PC-3 (cell line): Measurements from ENCODE around the gene BACH2. TPM values are rescaled to one million over a fixed set of nuclear protein-coding genes. Genes with fewer than 3 reads are reported as not detected.

Experiments
- ATAC-seq: fragments of 200-7000 bp; cut with Tn5 transposase; 2 replicates; pipeline ENCODE4 v1.9.1; 2020; ENCODE audit warnings: mild to moderate bottlenecking, moderate library complexity
- BruUV-seq: library from RNA; stranded (reverse); fragments of 400-500 nt; replicated peaks from 2 replicates; lab custom pipeline; 2021; lab: Mats Ljungman, UMichigan
- CTCF ChIA-PET: fragments of 300-600 bp; sonication (Branson Sonifier 250); formaldehyde crosslinking; loops from one replicate; lab custom pipeline; 2022; ENCODE audit warnings: antibody characterized with exemption; lab: Charles Lee
- POLR2A ChIA-PET: fragments of 300-600 bp; sonication (Branson Sonifier 250); formaldehyde crosslinking; loops from one replicate; lab custom pipeline; 2022; ENCODE audit warnings: antibody characterized with exemption; ENCODE audit not compliant: unreplicated experiment; lab: Charles Lee
- DNase-seq: peaks from one replicate; pipeline ENCODE4 v3.0.0-alpha.2; 2015
- H2AFZ ChIP-seq: fragments of 300-600 bp; sonication (generic); 2 replicates; pipeline ENCODE4 v1.6.0; 2016; ENCODE audit warnings: antibody characterized with exemption, low read length
- H3F3A ChIP-seq: fragments of 300-600 bp; sonication (generic); one replicate; pipeline ENCODE4 v1.6.0; 2017; ENCODE audit warnings: antibody characterized with exemption, low read length, control low read depth, mild to moderate bottlenecking; ENCODE audit not compliant: unreplicated experiment
- H3K27ac ChIP-seq: fragments of 300-600 bp; sonication (generic); 2 replicates; pipeline ENCODE4 v1.5.1; 2016; ENCODE audit warnings: mild to moderate bottlenecking, low read length
- H3K27me3 ChIP-seq: fragments of 300-600 bp; sonication (generic); 2 replicates; pipeline ENCODE4 v1.6.1; 2016; ENCODE audit warnings: low read length, mixed read lengths
- H3K36me3 ChIP-seq: fragments of 300-600 bp; sonication (generic); 2 replicates; pipeline ENCODE4 v1.6.1; 2016; ENCODE audit warnings: low read depth, mixed run types, low read length, mixed read lengths
- H3K4me1 ChIP-seq: fragments of 300-600 bp; sonication (generic); 2 replicates; pipeline ENCODE4 v1.5.1; 2016; ENCODE audit warnings: low read length; ENCODE audit not compliant: insufficient read depth
- H3K4me2 ChIP-seq: fragments of 300-600 bp; sonication (generic); 2 replicates; pipeline ENCODE4 v1.6.0; 2016; ENCODE audit warnings: low read length
- H3K4me3 ChIP-seq: fragments of 300-600 bp; sonication (generic); 2 replicates; pipeline ENCODE4 v1.5.1; 2016; ENCODE audit warnings: mild to moderate bottlenecking, low read length, mixed read lengths
- H3K79me2 ChIP-seq: fragments of 300-600 bp; sonication (generic); 2 replicates; pipeline ENCODE4 v1.6.1; 2017; ENCODE audit warnings: low read length, mixed read lengths
- H3K9ac ChIP-seq: fragments of 300-600 bp; sonication (generic); 2 replicates; pipeline ENCODE4 v1.6.0; 2016; ENCODE audit warnings: mild to moderate bottlenecking, low read length
- H3K9me2 ChIP-seq: fragments of 300-600 bp; sonication (generic); replicated peaks from 2 replicates; pipeline ENCODE4 v1.6.1; 2016; ENCODE audit warnings: mixed run types, low read length, mixed read lengths
- H3K9me3 ChIP-seq: fragments of 300-600 bp; sonication (generic); 2 replicates; pipeline ENCODE4 v1.6.1; 2016; ENCODE audit warnings: low read length, mixed read lengths
- H4K20me1 ChIP-seq: fragments of 300-600 bp; sonication (generic); 2 replicates; pipeline ENCODE4 v1.6.1; 2016; ENCODE audit warnings: low read length, mixed read lengths
- CTCF ChIP-seq: fragments of 300-600 bp; sonication (generic); conservative IDR thresholded peaks from 2 replicates; pipeline ENCODE4 v1.5.1; 2017; ENCODE audit warnings: antibody characterized with exemption, low read depth, mild to moderate bottlenecking, low read length
- EZH2 ChIP-seq: fragments of 300-600 bp; sonication (generic); IDR thresholded peaks from one replicate; pipeline ENCODE4 v1.6.1; 2017; ENCODE audit warnings: antibody characterized with exemption, mild to moderate bottlenecking, low read length; ENCODE audit not compliant: unreplicated experiment
- EZH2phosphoT487 ChIP-seq: fragments of 300-600 bp; sonication (generic); IDR thresholded peaks from 2 replicates; pipeline ENCODE4 v1.6.1; 2018; ENCODE audit warnings: mild to moderate bottlenecking, antibody characterized with exemption, low read length, borderline replicate concordance
- intact Hi-C: fragments of 100-400 bp; cut with micrococcal nuclease; formaldehyde crosslinking; loops from 2 replicates; pipeline ENCODE4 v1.9.0; 2023
- total RNA-seq: library from RNA; depleted of rRNA; stranded (reverse); fragments of >200 nt; gene quantifications from 2 replicates; pipeline ENCODE4 v1.2.3, GENCODE V29; 2014

The BACH2 gene
- total RNA-seq, 1 experiment from 2014 or later = 7.0 TPM

DNA sequence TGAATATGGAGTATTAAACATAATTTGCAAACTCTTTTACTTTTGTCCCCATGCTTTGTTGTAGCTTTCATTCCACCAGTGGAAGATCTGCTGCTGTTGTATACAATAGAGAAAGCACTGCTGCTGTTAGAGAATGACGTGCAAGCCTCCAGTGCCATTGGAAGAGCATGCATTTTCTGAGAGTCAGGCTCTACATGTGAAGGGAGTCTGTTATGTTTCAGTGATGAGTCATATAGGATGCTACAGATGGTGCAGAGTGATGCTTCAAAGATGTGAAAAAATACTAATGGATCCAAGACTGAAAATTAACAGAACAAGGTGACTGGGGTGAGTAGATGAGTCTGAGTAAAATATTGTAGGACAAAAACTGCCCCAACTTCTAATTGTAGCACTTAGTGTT lies 22.4 kb upstream of the BACH2 start:
- H3K9me2 ChIP-seq = no peaks in the 10 kb centered on the region
- ChIA-PET POLR2A (no interaction called here), CTCF (no interaction called here)
- no peak overlapping the region for H2AFZ ChIP-seq
- H3K79me2 ChIP-seq = no peaks in the 10 kb centered on the region
- H3K4me3 ChIP-seq = no peak overlapping the region
- H3K27ac ChIP-seq = no peak overlapping the region
- H3K9me3 ChIP-seq = no peaks in the 10 kb centered on the region
- intact Hi-C loops = no loop called here
- TF ChIP-seq EZH2phosphoT487 (no peak), EZH2 (no peak), CTCF (no peak)
- no peak overlapping the region for H3K4me2 ChIP-seq
- DNase-seq (no peak), ATAC-seq (no peak; the same call in 1 of the 2 replicates)
- no peaks in the 10 kb centered on the region for H4K20me1 ChIP-seq
- no peaks in the 10 kb centered on the region for H3K27me3 ChIP-seq
- no peaks in the 10 kb centered on the region for H3K36me3 ChIP-seq
- H3K9ac ChIP-seq = no peak overlapping the region
- BruUV-seq = no TSS peak
- peaks cover 10% of the 10 kb centered on the region for H3K4me1 ChIP-seq
- H3F3A ChIP-seq = no peaks in the 10 kb centered on the region

DNA sequence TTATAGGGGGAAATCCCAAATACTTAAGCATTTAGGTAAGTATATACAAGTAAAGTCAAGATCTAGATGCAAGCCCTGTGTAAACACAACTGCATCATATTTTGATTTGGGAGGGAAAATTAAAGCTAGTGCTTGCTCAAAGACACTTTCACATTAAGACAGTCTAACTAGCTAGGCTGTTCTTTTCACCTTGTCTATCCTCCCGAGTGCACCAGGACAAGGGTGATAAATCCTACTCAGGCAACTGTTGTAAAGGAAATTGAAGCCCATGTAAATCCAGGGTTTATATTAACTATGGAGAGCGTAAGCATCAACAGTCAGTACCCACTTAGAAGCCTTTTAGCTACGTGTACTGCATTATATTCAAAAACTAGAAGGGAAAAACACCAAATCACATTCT lies 19.3 kb upstream of the BACH2 start:
- CTCF ChIA-PET = no interaction called here
- TF ChIP-seq EZH2 (no peak), CTCF (no peak), EZH2phosphoT487 (no peak)

GRCh38 chr6:90315354-90315950 lies 18.8 kb upstream of the BACH2 start:
- no peaks in the 10 kb centered on the region for H3K4me1 ChIP-seq
- H3K27ac ChIP-seq = no peak overlapping the region
- H3F3A ChIP-seq = no peaks in the 10 kb centered on the region
- BruUV-seq = no TSS peak
- POLR2A ChIA-PET = no interaction called here
- no peak overlapping the region for H3K9ac ChIP-seq
- no peaks in the 10 kb centered on the region for H3K79me2 ChIP-seq
- TF ChIP-seq CTCF = no peak
- no peak for TF ChIP-seq EZH2phosphoT487
- TF ChIP-seq EZH2 = no peak
- CTCF ChIA-PET = no interaction called here
- H3K9me3 ChIP-seq = no peaks in the 10 kb centered on the region
- no peak overlapping the region for H2AFZ ChIP-seq
- no peaks in the 10 kb centered on the region for H3K9me2 ChIP-seq
- ATAC-seq (no peak), DNase-seq (no peak)
- intact Hi-C loops = no loop called here
- no peak overlapping the region for H3K4me2 ChIP-seq
- no peaks in the 10 kb centered on the region for H3K27me3 ChIP-seq
- H4K20me1 ChIP-seq = no peaks in the 10 kb centered on the region
- no peaks in the 10 kb centered on the region for H3K36me3 ChIP-seq
- H3K4me3 ChIP-seq = no peak overlapping the region

More for the DNA sequence above, 19.3 kb upstream of the BACH2 start:
- Histone ChIP-seq H3K4me1 (no peaks in the 10 kb centered on the region), H2AFZ (no peak overlapping the region), H3K79me2 (no peaks in the 10 kb centered on the region), H3K9me2 (no peaks in the 10 kb centered on the region), H3F3A (no peaks in the 10 kb centered on the region), H3K4me3 (no peak overlapping the region), H3K36me3 (no peaks in the 10 kb centered on the region), H3K9me3 (no peaks in the 10 kb centered on the region), H3K27ac (no peak overlapping the region), H3K9ac (no peak overlapping the region), H3K27me3 (no peaks in the 10 kb centered on the region), H4K20me1 (no peaks in the 10 kb centered on the region), H3K4me2 (no peak overlapping the region)
- intact Hi-C loops = no loop called here
- no TSS peak for BruUV-seq
- DNase-seq (no peak), ATAC-seq (no peak)
- POLR2A ChIA-PET = no interaction called here
